Endothelial cell of umbilical vein (primary cell): ENCODE measurements around the gene FARP1. TPM values are rescaled to one million over a fixed set of nuclear protein-coding genes. Genes with fewer than 3 reads are reported as not detected.

Source experiments
- BruUV-seq: library from RNA; stranded (reverse); fragments of 400-500 nt; replicated peaks from 2 replicates; lab custom pipeline; 2021; lab: Mats Ljungman, UMichigan
- CTCF ChIA-PET: fragments of 300-600, 350-600 bp; sonication (Branson Sonifier 250); formaldehyde crosslinking; loops from one replicate; lab custom pipeline; 2021; ENCODE audit warnings: antibody characterized with exemption, inconsistent platforms; lab: Charles Lee
- POLR2A ChIA-PET: fragments of 300-600, 350-600 bp; sonication (Branson Sonifier 250); formaldehyde crosslinking; loops from one replicate; lab custom pipeline; 2021; ENCODE audit warnings: antibody characterized with exemption, inconsistent platforms; lab: Charles Lee
- DNase-seq: peaks from one replicate; pipeline ENCODE4 v3.0.0-alpha.2; 2011; ENCODE audit warnings: low read depth, low spot score
- FAIRE-seq: peaks from 2 replicates; lab custom pipeline; 2011; peaks lifted over from hg19 to GRCh38; lab: Jason Lieb, UNC
- H2AFZ ChIP-seq: 2 replicates; pipeline ENCODE4 v1.6.0; 2012; ENCODE audit warnings: low read depth, low read length, control low read depth, inconsistent platforms
- H3K27ac ChIP-seq: 2 replicates; pipeline ENCODE4 v1.5.1; 2011; ENCODE audit warnings: low read depth, mild to moderate bottlenecking, control low read depth, low read length, moderate library complexity; ENCODE audit not compliant: insufficient read depth
- H3K27me3 ChIP-seq, 2 experiments: 2 replicates each; pipeline versions ENCODE4 v1.6.0 to v1.6.1; 2011; ENCODE audit warnings: low read length in 2 of 2, mixed read lengths in 1 of 2; ENCODE audit not compliant: control insufficient read depth in 2 of 2, insufficient read depth in 2 of 2
- H3K36me3 ChIP-seq, 2 experiments: 2 replicates in 1 of 2; 3 replicates in 1 of 2; pipeline ENCODE4 v1.5.1; 2011; ENCODE audit warnings: low read length in 2 of 2, mild to moderate bottlenecking in 1 of 2, moderate library complexity in 1 of 2; ENCODE audit not compliant: control insufficient read depth in 2 of 2, insufficient read depth in 2 of 2; ENCODE audit errors: extremely low read depth in 1 of 2
- H3K4me1 ChIP-seq: 3 replicates; pipeline ENCODE4 v1.5.1; 2011; ENCODE audit warnings: mild to moderate bottlenecking, low read length; ENCODE audit not compliant: control insufficient read depth, insufficient read depth; ENCODE audit errors: extremely low read depth
- H3K4me2 ChIP-seq: 2 replicates; pipeline ENCODE4 v1.6.1; 2011; ENCODE audit warnings: low read length, control low read depth, mixed read lengths; ENCODE audit not compliant: insufficient read depth
- H3K4me3 ChIP-seq, 3 experiments: fragments of 200-600 bp in 1 of 3; sonication (generic), shearing (Covaris generic) in 1 of 3; replicated peaks in 1 of 3; 2 replicates each; pipeline ENCODE4 v1.5.1; 2011 to 2016; ENCODE audit warnings: control low read depth in 3 of 3, low read length in 3 of 3, mild to moderate bottlenecking in 2 of 3, inconsistent platforms in 1 of 3, low read depth in 1 of 3, moderate library complexity in 1 of 3; ENCODE audit not compliant: insufficient read depth in 1 of 3
- H3K79me2 ChIP-seq: 2 replicates; pipeline ENCODE4 v1.6.0; 2012; ENCODE audit warnings: low read length, inconsistent platforms; ENCODE audit not compliant: control insufficient read depth, insufficient read depth
- H3K9ac ChIP-seq: replicated peaks from 2 replicates; pipeline ENCODE3; 2011; ENCODE audit warnings: low read length, control low read depth; ENCODE audit not compliant: insufficient read depth; ENCODE audit errors: extremely low read depth
- H3K9me1 ChIP-seq: replicated peaks from 3 replicates; pipeline ENCODE4 v1.6.0; 2011; ENCODE audit warnings: mild to moderate bottlenecking, low read length; ENCODE audit not compliant: control insufficient read depth, insufficient read depth; ENCODE audit errors: extremely low read depth
- H3K9me3 ChIP-seq: replicated peaks from 2 replicates; pipeline ENCODE4 v1.5.1; 2012; ENCODE audit warnings: low read length, inconsistent platforms; ENCODE audit not compliant: control insufficient read depth, insufficient read depth
- H4K20me1 ChIP-seq: replicated peaks from 2 replicates; pipeline ENCODE3; 2011; ENCODE audit warnings: mild to moderate bottlenecking, low read length; ENCODE audit not compliant: control insufficient read depth, insufficient read depth; ENCODE audit errors: extremely low read depth
- EZH2 ChIP-seq: IDR thresholded peaks from 2 replicates; pipeline ENCODE4 v1.6.1; 2012; ENCODE audit warnings: borderline replicate concordance, low read depth, mild to moderate bottlenecking, moderate library complexity, low read length, inconsistent platforms; ENCODE audit not compliant: severe bottlenecking
- FOS ChIP-seq: IDR thresholded peaks from 2 replicates; pipeline ENCODE4 v1.6.1; 2011; ENCODE audit warnings: mild to moderate bottlenecking, low read length, moderate library complexity, borderline replicate concordance; ENCODE audit not compliant: insufficient read depth
- GATA2 ChIP-seq: IDR thresholded peaks from 2 replicates; pipeline ENCODE4 v1.7.0; 2011; ENCODE audit warnings: low read depth, mild to moderate bottlenecking, moderate library complexity, mixed read lengths, low read length; ENCODE audit not compliant: insufficient read length, insufficient read depth
- JUN ChIP-seq: IDR thresholded peaks from 2 replicates; pipeline ENCODE4 v1.6.1; 2011; ENCODE audit warnings: borderline replicate concordance, low read depth; ENCODE audit not compliant: insufficient read length, insufficient read depth
- MYC ChIP-seq: IDR thresholded peaks from one replicate; pipeline ENCODE4 v1.6.1; 2011; ENCODE audit warnings: mild to moderate bottlenecking, low read depth, low read length
- POLR2A ChIP-seq: IDR thresholded peaks from 2 replicates; pipeline ENCODE4 v1.6.1; 2012; ENCODE audit warnings: low read depth, mild to moderate bottlenecking, control low read depth, low read length
- POLR2AphosphoS5 ChIP-seq: IDR thresholded peaks from 2 replicates; pipeline ENCODE4 v1.6.1; 2012; ENCODE audit warnings: low read depth, mild to moderate bottlenecking, control low read depth, low read length, moderate library complexity; ENCODE audit not compliant: insufficient read depth
- dilution Hi-C: fragments of 300-500 bp; cut with MboI; formaldehyde crosslinking; loops from one replicate; pipeline ENCODE4 v1.15.0; 2019; ENCODE audit warnings: low sequenced_read_pairs; ENCODE audit not compliant: extremely low pct_ligation_motif_present
- intact Hi-C: fragments of 100-400 bp; cut with micrococcal nuclease; formaldehyde crosslinking; loops from one replicate; pipeline ENCODE4 v1.10.0; 2022
- polyA plus RNA-seq, 4 experiments: library from polyadenylated mRNA; depleted of rRNA in 3 of 4; stranded (reverse) in 3 of 4; unstranded in 1 of 4; fragments of >200 nt; gene quantifications; 2 replicates each; pipeline versions ENCODE4 v1.2.1 to v1.2.3, GENCODE V29; 2011 to 2012; ENCODE audit warnings: missing spikeins in 1 of 4
- total RNA-seq: library from RNA; stranded (reverse); gene quantifications from 2 replicates; pipeline ENCODE4 v1.2.3, GENCODE V29; 2021
- TF ChIP-seq, protein P1 (sequence below), 2 donors: IDR thresholded peaks; 1 replicate in 1 of 2; 2 replicates in 1 of 2; pipeline ENCODE4 v1.5.1; 2011; ENCODE audit warnings: low read length in 2 of 2, mild to moderate bottlenecking in 2 of 2, moderate library complexity in 2 of 2, control low read depth in 1 of 2, inconsistent platforms in 1 of 2, low read depth in 1 of 2; ENCODE audit not compliant: insufficient read depth in 1 of 2; ENCODE audit errors: extremely low read depth in 1 of 2
- TF ChIP-seq, protein P2 (sequence below): IDR thresholded peaks from 2 replicates; pipeline ENCODE4 v1.6.1; 2011; ENCODE audit not compliant: insufficient read depth, insufficient read length

Gene FARP1
- total and polyA plus RNA-seq, 2 donors (not counting 3 experiments of a cell fraction or from before 2014, with no cell fraction given) = 19.0 to 77.7 TPM

DNA sequence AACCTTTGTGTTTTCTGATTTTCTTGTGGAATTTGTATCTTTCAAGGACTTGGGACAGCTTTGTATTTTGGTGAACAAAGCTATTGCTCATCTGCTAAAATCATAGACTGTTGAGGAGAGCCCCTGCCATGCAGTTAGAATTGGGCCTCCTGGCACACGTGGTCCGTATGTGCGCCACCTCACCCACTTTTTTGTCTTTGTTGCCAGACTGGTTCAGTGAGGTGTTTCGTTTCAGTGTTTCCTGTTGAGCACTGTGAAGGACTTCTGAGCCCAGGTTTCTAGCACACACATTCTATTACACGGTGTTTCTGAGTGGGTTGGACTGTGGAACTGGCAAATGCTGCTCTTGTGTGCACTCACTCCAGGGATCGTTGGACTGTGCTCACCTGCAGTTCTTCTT, 71.8 kb downstream of the FARP1 start:
- no peak overlapping the region for H3K9ac ChIP-seq
- dilution Hi-C loops = no loop called here
- intact Hi-C loops = no loop called here
- H3K36me3 ChIP-seq = no peaks in the 10 kb centered on the region
- BruUV-seq = no TSS peak
- no peaks in the 10 kb centered on the region for H3K27me3 ChIP-seq
- H3K27ac ChIP-seq = peak overlapping the region; percentile 14
- H2AFZ ChIP-seq = no peak overlapping the region
- H3K79me2 ChIP-seq = no peaks in the 10 kb centered on the region
- TF ChIP-seq POLR2AphosphoS5 (no peak), JUN (no peak), EZH2 (no peak), POLR2A (no peak), MYC (no peak), GATA2 (no peak), FOS (no peak)
- TF ChIP-seq, protein P1, sequence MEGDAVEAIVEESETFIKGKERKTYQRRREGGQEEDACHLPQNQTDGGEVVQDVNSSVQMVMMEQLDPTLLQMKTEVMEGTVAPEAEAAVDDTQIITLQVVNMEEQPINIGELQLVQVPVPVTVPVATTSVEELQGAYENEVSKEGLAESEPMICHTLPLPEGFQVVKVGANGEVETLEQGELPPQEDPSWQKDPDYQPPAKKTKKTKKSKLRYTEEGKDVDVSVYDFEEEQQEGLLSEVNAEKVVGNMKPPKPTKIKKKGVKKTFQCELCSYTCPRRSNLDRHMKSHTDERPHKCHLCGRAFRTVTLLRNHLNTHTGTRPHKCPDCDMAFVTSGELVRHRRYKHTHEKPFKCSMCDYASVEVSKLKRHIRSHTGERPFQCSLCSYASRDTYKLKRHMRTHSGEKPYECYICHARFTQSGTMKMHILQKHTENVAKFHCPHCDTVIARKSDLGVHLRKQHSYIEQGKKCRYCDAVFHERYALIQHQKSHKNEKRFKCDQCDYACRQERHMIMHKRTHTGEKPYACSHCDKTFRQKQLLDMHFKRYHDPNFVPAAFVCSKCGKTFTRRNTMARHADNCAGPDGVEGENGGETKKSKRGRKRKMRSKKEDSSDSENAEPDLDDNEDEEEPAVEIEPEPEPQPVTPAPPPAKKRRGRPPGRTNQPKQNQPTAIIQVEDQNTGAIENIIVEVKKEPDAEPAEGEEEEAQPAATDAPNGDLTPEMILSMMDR (IDR thresholded peaks at IDR 0.05; ENCODE audit: extremely low read depth in 1 of 2, insufficient read depth in 1 of 2, low read depth in 1 of 2, low read length in 2 of 2) = no peak
- TF ChIP-seq, protein P2, sequence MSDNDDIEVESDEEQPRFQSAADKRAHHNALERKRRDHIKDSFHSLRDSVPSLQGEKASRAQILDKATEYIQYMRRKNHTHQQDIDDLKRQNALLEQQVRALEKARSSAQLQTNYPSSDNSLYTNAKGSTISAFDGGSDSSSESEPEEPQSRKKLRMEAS = no peak
- DNase-seq (no peak), FAIRE-seq (no peak)
- no peaks in the 10 kb centered on the region for H3K9me1 ChIP-seq
- no peaks in the 10 kb centered on the region for H4K20me1 ChIP-seq
- no peaks in the 10 kb centered on the region for H3K9me3 ChIP-seq
- no peak overlapping the region for H3K4me3 ChIP-seq
- POLR2A ChIA-PET = no interaction called here
- CTCF ChIA-PET = interaction anchor here (1.1 kb wide), 1 partner anchor 9 kb away, joined by 3 read pairs; no protein-coding TSS in a partner anchor
- H3K4me1 ChIP-seq = peaks cover 24% of the 10 kb centered on the region
- H3K4me2 ChIP-seq = no peak overlapping the region
